HEK293 (cell line): ENCODE data around the gene ELF1.
"Not testable (repeated sequence)": the region's sequence is repeated elsewhere in the genome, so short reads cannot be mapped to it uniquely, and the experiment has no call there.

Source experiments
- CTCF ChIA-PET: fragments of 350-600 bp; formaldehyde crosslinking; extraction: SDS; loops from one replicate; lab custom pipeline; 2021; ENCODE audit warnings: antibody characterized with exemption; lab: Yijun Ruan, JAX
- POLR2A ChIA-PET: fragments of 300-600 bp; formaldehyde crosslinking; extraction: SDS; loops from one replicate; lab custom pipeline; 2020; ENCODE audit warnings: antibody characterized with exemption, inconsistent platforms; lab: Yijun Ruan, JAX
- H3K27ac ChIP-seq: fragments of 200-500 bp; sonication (Bioruptor generic); 2 replicates; pipeline ENCODE4 v1.5.1; 2014; ENCODE audit warnings: low read depth, low read length, control low read depth, inconsistent platforms; ENCODE audit errors: extremely low read depth
- H3K36me3 ChIP-seq, 2 experiments: fragments of 200-500 bp in 1 of 2; sonication (Bioruptor generic) in 1 of 2; 1 replicate in 1 of 2; 2 replicates in 1 of 2; pipeline ENCODE4 v1.5.1; 2014 to 2017; ENCODE audit warnings: inconsistent platforms in 2 of 2, low read length in 2 of 2; ENCODE audit not compliant: control insufficient read depth in 2 of 2, insufficient read depth in 1 of 2
- H3K4me1 ChIP-seq: fragments of 200-500 bp; sonication (Bioruptor generic); 2 replicates; pipeline ENCODE4 v1.5.1; 2014; ENCODE audit warnings: mild to moderate bottlenecking, low read length, inconsistent platforms; ENCODE audit not compliant: control insufficient read depth, insufficient read depth
- H3K4me3 ChIP-seq: 2 replicates; pipeline ENCODE4 v1.5.1; 2011; ENCODE audit warnings: low read depth, mild to moderate bottlenecking, control low read depth, low read length, moderate library complexity
- H3K9me3 ChIP-seq: fragments of 200-500 bp; sonication (Bioruptor generic); 2 replicates; pipeline ENCODE4 v1.5.1; 2014; ENCODE audit warnings: low read depth, low read length, inconsistent platforms; ENCODE audit not compliant: control insufficient read depth, insufficient read depth
- GLIS1 ChIP-seq: fragments of 450-650 bp; formaldehyde crosslinking; IDR thresholded peaks from 2 replicates; pipeline ENCODE4 v1.5.1; 2016; ENCODE audit warnings: missing biosample characterization, missing genetic modification characterization
- KLF9 ChIP-seq: fragments of 450-650 bp; formaldehyde crosslinking; IDR thresholded peaks from 2 replicates; pipeline ENCODE4 v1.5.1; 2016; ENCODE audit warnings: missing biosample characterization, missing genetic modification characterization, low read depth
- TCF7L2 ChIP-seq: IDR thresholded peaks from 2 replicates; pipeline ENCODE4 v1.6.1; 2011; ENCODE audit warnings: low read depth, mild to moderate bottlenecking, inconsistent platforms, low read length, moderate library complexity, borderline replicate concordance
- ZEB2 ChIP-seq: fragments of 450-650 bp; formaldehyde crosslinking; IDR thresholded peaks from 2 replicates; pipeline ENCODE4 v1.5.1; 2016; ENCODE audit warnings: missing biosample characterization, missing genetic modification characterization
- ZFP37 ChIP-seq: fragments of 450-650 bp; formaldehyde crosslinking; IDR thresholded peaks from 2 replicates; pipeline ENCODE4 v1.5.1; 2016; ENCODE audit warnings: missing biosample characterization, missing genetic modification characterization
- ZNF10 ChIP-seq: fragments of 450-650 bp; formaldehyde crosslinking; IDR thresholded peaks from 2 replicates; pipeline ENCODE4 v1.5.1; 2017; ENCODE audit warnings: missing biosample characterization, missing genetic modification characterization
- ZNF114 ChIP-seq: fragments of 450-650 bp; formaldehyde crosslinking; IDR thresholded peaks from 2 replicates; pipeline ENCODE4 v1.5.0; 2017; ENCODE audit warnings: missing biosample characterization, missing genetic modification characterization
- ZNF157 ChIP-seq: fragments of 450-650 bp; formaldehyde crosslinking; IDR thresholded peaks from 2 replicates; pipeline ENCODE4 v1.5.1; 2016; ENCODE audit warnings: missing biosample characterization, missing genetic modification characterization
- ZNF221 ChIP-seq: fragments of 450-650 bp; formaldehyde crosslinking; IDR thresholded peaks from 2 replicates; pipeline ENCODE4 v1.5.1; 2017; ENCODE audit warnings: missing biosample characterization, missing genetic modification characterization, borderline replicate concordance
- ZNF350 ChIP-seq: fragments of 450-650 bp; formaldehyde crosslinking; IDR thresholded peaks from 2 replicates; pipeline ENCODE4 v1.5.0; 2017; ENCODE audit warnings: missing biosample characterization, mild to moderate bottlenecking, missing genetic modification characterization
- ZNF423 ChIP-seq: fragments of 450-650 bp; formaldehyde crosslinking; IDR thresholded peaks from 2 replicates; pipeline ENCODE4 v1.5.1; 2016; ENCODE audit warnings: missing biosample characterization, missing genetic modification characterization
- ZNF426 ChIP-seq: fragments of 450-650 bp; formaldehyde crosslinking; IDR thresholded peaks from 2 replicates; pipeline ENCODE4 v1.5.1; 2017; ENCODE audit warnings: missing biosample characterization, missing genetic modification characterization, mild to moderate bottlenecking, inconsistent platforms, moderate library complexity
- ZNF510 ChIP-seq: fragments of 450-650 bp; formaldehyde crosslinking; IDR thresholded peaks from 2 replicates; pipeline ENCODE4 v1.5.1; 2018; ENCODE audit warnings: mild to moderate bottlenecking, missing genetic modification characterization, missing biosample characterization; ENCODE audit not compliant: insufficient replicate concordance
- ZNF529 ChIP-seq: fragments of 450-650 bp; formaldehyde crosslinking; IDR thresholded peaks from 2 replicates; pipeline ENCODE4 v1.5.1; 2017; ENCODE audit warnings: missing genetic modification characterization, missing biosample characterization; ENCODE audit not compliant: insufficient replicate concordance
- ZNF600 ChIP-seq: fragments of 450-650 bp; formaldehyde crosslinking; IDR thresholded peaks from 2 replicates; pipeline ENCODE4 v1.5.1; 2016; ENCODE audit warnings: missing biosample characterization, missing genetic modification characterization
- ZNF626 ChIP-seq: fragments of 450-650 bp; sonication (Bioruptor Pico); formaldehyde crosslinking; IDR thresholded peaks from 2 replicates; pipeline ENCODE4 v1.5.1; 2018; ENCODE audit warnings: missing biosample characterization, missing genetic modification characterization, inconsistent platforms
- ZNF677 ChIP-seq: fragments of 450-650 bp; IDR thresholded peaks from 2 replicates; pipeline ENCODE4 v1.5.0; 2018; ENCODE audit warnings: missing biosample characterization, mild to moderate bottlenecking, missing genetic modification characterization, moderate library complexity
- ZNF707 ChIP-seq: fragments of 450-650 bp; formaldehyde crosslinking; IDR thresholded peaks from 2 replicates; pipeline ENCODE4 v1.5.1; 2016; ENCODE audit warnings: missing biosample characterization, missing genetic modification characterization
- ZNF747 ChIP-seq: fragments of 450-650 bp; formaldehyde crosslinking; IDR thresholded peaks from 2 replicates; pipeline ENCODE4 v1.5.1; 2016; ENCODE audit warnings: missing biosample characterization, missing genetic modification characterization
- ZSCAN23 ChIP-seq: fragments of 450-650 bp; formaldehyde crosslinking; IDR thresholded peaks from 2 replicates; pipeline ENCODE4 v1.5.1; 2016; ENCODE audit warnings: missing biosample characterization, missing genetic modification characterization
- TF ChIP-seq, protein P1 (sequence below): fragments of 450-650 bp; formaldehyde crosslinking; IDR thresholded peaks from 2 replicates; pipeline ENCODE4 v1.5.0; 2017; ENCODE audit warnings: missing biosample characterization, missing genetic modification characterization, borderline replicate concordance

Gene ELF1

DNA sequence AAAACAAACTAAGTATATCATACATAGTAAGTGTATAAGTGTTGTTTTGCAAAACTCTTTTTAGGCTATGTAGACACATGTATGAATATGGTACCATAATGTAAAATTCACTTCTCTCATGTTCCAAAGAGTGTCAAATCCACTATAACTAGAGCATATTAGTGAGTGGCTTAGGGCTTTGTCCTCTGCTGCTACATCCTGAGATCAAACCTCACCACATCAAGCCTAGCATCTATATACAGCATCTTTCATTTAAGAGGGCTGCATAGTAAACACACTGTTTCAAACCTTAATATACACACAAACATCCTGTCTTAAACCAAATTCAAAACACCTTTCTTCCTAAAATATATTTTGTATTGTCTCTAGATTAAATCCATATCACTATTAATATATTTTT lies 38.7 kb downstream of the ELF1 start:
- H3K4me1 ChIP-seq: 0 out of 2 replicates have a peak, but pooled peaks cover 2% of the 10 kb centered on the region
- POLR2A ChIA-PET: no interaction called here
- no peaks in the 10 kb centered on the region for H3K36me3 ChIP-seq
- TF ChIP-seq ZNF626 (tag by site-specific recombination) (no peak), ZNF10 (tag by site-specific recombination) (no peak), ZNF747 (tag by site-specific recombination) (no peak), KLF9 (tag by site-specific recombination) (no peak)
- H3K9me3 ChIP-seq: no peaks in the 10 kb centered on the region
- no peak overlapping the region for H3K4me3 ChIP-seq
- H3K27ac ChIP-seq: no peak overlapping the region
- CTCF ChIA-PET: no interaction called here

DNA sequence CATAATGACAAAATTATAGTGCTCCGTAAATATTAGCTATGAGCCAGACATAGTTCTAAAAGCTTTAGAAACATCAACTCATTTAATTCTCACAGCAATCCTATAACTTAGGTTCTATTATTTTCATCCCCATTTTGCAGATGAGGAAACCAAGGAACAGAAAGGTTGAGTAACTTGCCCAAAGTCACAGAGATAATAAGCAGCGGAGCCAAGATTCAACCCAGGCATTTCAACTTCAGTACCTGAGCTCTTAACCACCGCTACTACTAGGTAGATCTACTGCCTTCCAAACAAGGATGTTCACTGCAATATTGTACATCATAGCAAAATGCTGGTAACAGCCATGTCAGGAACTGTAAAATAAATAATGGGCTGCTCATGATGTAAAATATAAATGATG lies 39.9 kb downstream of the ELF1 start:
- CTCF ChIA-PET: interaction anchor here (1.0 kb wide), 1 partner anchor 10 kb away, joined by 4 read pairs; no protein-coding TSS in a partner anchor
- Histone ChIP-seq H3K36me3 (no peaks in the 10 kb centered on the region), H3K27ac (no peak overlapping the region), H3K4me3 (no peak overlapping the region), H3K4me1 (0 out of 2 replicates have a peak, but pooled peaks cover 3% of the 10 kb centered on the region), H3K9me3 (no peaks in the 10 kb centered on the region)
- POLR2A ChIA-PET: no interaction called here
- no peak for TF ChIP-seq ZNF426
- no peak for TF ChIP-seq ZNF221 (tag by site-specific recombination)
- TF ChIP-seq ZFP37 (tag by site-specific recombination): no peak
- TF ChIP-seq ZNF600: no peak
- TF ChIP-seq ZNF423 (tag by site-specific recombination): no peak
- TF ChIP-seq ZNF157 (tag by site-specific recombination): no peak
- TF ChIP-seq, protein P1, sequence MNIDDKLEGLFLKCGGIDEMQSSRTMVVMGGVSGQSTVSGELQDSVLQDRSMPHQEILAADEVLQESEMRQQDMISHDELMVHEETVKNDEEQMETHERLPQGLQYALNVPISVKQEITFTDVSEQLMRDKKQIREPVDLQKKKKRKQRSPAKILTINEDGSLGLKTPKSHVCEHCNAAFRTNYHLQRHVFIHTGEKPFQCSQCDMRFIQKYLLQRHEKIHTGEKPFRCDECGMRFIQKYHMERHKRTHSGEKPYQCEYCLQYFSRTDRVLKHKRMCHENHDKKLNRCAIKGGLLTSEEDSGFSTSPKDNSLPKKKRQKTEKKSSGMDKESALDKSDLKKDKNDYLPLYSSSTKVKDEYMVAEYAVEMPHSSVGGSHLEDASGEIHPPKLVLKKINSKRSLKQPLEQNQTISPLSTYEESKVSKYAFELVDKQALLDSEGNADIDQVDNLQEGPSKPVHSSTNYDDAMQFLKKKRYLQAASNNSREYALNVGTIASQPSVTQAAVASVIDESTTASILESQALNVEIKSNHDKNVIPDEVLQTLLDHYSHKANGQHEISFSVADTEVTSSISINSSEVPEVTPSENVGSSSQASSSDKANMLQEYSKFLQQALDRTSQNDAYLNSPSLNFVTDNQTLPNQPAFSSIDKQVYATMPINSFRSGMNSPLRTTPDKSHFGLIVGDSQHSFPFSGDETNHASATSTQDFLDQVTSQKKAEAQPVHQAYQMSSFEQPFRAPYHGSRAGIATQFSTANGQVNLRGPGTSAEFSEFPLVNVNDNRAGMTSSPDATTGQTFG (tag by site-specific recombination): no peak
- TF ChIP-seq ZNF677: no peak
- no peak for TF ChIP-seq ZNF529
- no peak for TF ChIP-seq ZNF114 (tag by site-specific recombination)
- TF ChIP-seq ZNF510 (tag by site-specific recombination): no peak
- TF ChIP-seq ZSCAN23: no peak
- TF ChIP-seq TCF7L2: no peak
- no peak for TF ChIP-seq GLIS1
- TF ChIP-seq ZNF350: no peak
- no peak for TF ChIP-seq ZNF707 (tag by site-specific recombination)
- TF ChIP-seq ZEB2: no peak

DNA sequence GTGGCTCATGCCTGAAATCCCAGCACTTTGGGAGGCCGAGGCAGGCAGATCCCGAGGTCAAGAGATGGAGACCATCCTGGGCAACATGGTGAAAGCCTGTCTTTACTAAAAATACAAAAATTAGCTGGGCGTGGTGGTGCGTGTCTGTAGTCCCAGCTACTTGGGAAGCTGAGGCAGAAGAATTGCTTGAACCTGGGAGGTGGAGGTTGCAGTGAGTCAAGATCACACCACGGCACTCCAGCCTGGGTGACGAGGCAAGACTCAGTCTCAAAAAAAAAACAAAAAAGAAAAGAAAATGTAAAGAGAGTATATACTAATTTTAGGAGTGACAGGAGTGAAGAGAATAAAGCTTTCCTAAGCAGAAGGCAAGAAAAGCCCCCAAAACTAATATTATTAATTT lies 41.0 kb downstream of the ELF1 start:
- POLR2A ChIA-PET: interaction anchor here (0.6 kb wide), 1 partner anchor 8 kb away, joined by 3 read pairs; no protein-coding TSS in a partner anchor
- CTCF ChIA-PET: interaction anchor here (0.7 kb wide), 1 partner anchor 9 kb away, joined by 3 read pairs; no protein-coding TSS in a partner anchor
- not testable (repeated sequence) for H3K4me1 ChIP-seq, H3K9me3 ChIP-seq, H3K27ac ChIP-seq, H3K36me3 ChIP-seq, H3K4me3 ChIP-seq
